GM11168 (cell line): ENCODE results near the gene KLF13.
"Not testable (repeated sequence)": the region's sequence is repeated elsewhere in the genome, so short reads cannot be mapped to it uniquely, and the experiment has no call there.

Source experiments
- in situ Hi-C: fragments of 300-500 bp; cut with MboI; formaldehyde crosslinking; loops from one replicate; pipeline ENCODE4 v1.12.0; 2022; ENCODE audit warnings: low sequenced_read_pairs; ENCODE audit not compliant: unreplicated experiment

The KLF13 gene

DNA sequence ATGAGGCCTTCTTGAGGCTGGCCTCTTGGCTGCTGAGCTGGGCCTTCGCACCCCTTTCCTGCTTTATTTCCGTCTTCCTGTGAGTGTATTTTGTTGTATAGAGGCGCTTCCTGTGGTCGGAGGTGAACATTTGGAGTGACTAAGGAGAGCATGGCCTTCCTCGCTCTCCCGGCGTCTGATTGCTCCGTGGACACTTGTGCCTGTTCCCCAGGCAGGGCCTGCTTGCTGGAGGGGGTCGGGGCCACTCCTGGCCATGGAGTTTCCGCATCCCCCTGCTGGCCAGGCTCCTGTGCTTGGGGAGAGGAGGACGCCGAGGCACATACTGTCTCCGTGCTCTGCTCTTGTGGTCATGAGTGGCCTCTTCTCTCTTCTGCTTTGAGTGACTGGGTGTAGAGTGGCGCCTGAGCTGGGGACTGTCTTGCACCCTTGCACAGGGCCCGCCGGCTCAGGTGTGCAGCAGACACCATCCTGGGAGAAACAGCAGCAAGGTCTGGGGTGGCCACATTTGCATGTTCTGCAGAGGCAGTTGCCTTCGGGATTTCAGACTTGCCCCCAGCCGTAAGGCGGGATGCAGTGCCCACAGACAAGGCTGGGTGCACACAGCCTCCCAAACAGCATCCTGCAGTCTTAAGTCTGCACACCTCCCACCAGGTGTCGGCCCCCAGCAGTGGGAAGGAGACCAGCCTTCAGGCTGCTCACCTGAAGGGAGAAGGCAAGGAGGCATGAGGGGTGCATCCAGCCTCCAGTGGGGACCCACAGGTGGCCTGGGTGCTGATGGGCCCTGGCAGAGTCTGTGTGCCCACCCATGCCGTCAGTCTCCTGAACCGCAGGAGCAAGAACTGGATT, 16.4 kb downstream of the KLF13 start:
- in situ Hi-C loops: no loop called here

- in situ Hi-C loops: no loop called here
Measured at GRCh38 chr15:31343831-31344230, 17.2 kb downstream of the KLF13 start.

DNA sequence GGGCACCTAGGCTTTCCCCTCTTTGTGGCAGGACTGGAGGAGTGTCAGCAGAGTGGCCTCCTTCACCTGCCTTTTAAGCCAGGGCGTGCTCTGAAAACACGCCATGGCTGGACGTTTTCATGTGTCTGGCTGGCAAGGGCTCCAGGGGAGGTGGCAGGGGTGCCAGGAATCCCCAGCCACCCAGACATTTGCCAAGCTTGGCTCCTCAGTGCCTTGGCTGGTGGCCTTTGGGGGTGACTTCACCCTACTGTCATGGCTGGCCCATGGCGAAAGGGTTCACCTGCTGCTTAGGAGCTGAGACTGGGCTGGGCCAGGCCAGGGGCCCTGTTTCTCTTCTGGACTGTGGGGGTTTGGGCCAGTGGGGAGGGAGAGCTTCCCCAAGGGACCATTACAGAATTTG, 17.6 kb downstream of the KLF13 start:
- in situ Hi-C loops: no loop called here

GRCh38 chr15:31344823-31345605, 18.4 kb downstream of the KLF13 start:
- in situ Hi-C loops: no loop called here

- in situ Hi-C loops: no loop called here
Measured at GRCh38 chr15:31345606-31346366, 19.2 kb downstream of the KLF13 start.

- in situ Hi-C loops: no loop called here
Measured at GRCh38 chr15:31346367-31347066, 19.9 kb downstream of the KLF13 start.

- in situ Hi-C loops: no loop called here
Measured at GRCh38 chr15:31347067-31347975, 20.7 kb downstream of the KLF13 start.

DNA sequence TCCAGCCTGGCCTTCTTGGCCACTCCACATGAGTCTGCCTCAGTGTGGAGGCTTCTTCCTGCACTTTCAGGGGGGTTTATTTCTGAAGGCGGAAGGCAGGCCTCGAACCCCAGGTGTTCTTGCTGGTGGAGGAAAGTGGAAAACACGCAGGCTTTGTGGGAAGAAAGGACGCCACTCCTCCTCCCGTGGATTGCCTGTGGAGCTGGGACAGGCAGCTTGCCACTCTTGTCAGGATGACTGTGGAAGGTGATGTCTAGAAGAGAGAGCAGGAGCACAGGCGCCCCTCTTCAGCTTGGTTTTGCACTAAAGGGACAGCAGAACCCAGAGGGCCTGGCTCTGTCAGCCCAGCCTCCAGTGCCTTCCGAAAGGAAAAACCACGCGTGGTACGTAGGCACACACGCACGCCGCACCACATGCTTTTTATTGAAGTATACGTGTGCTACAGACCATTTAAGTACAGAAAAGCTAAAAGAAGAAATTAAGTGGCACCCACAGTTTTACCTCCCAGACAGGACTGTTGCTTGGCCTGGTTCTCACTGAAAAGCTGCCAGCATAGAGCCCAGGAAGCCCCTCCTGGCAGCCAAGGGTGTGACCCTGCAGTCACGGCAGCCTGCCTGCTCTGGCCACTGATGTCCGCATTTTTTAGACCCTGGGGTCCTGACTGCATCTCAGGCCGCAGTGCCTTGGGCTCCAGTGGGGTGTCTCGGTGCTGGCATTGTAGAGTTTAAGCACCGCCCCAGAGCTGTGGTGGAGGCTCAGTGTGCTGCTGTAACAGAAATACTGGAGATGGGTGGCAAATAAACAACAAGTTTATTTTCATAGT, 21.6 kb downstream of the KLF13 start:
- in situ Hi-C loops: no loop called here

GRCh38 chr15:31349233-31350141, 22.9 kb downstream of the KLF13 start:
- in situ Hi-C loops: loop anchor here (5.0 kb wide), 1 partner anchor 93 kb away; no protein-coding TSS in a partner anchor

DNA sequence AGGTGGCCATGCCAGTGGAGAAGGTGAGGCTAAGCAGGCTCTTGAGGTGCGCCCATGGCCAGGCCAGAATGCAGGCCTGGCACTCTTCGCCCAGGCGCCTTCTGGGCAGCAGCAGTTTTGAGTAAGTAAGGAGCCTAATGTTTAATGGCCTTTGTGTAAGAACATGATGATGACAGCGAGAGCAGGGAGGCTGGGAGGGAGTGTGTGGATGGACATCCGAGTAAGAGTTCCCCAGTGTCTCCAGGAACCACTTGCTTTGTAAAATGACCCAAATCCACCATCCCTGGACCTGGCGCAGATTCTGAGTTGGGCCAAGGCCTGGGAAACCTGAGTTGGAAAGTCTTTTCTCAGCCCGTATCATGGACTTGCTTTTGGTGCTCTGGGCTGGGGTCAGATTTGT, 24.1 kb downstream of the KLF13 start:
- in situ Hi-C loops: loop anchor here (5.0 kb wide), 1 partner anchor 92 kb away; no protein-coding TSS in a partner anchor

GRCh38 chr15:31352339-31352751, 25.7 kb downstream of the KLF13 start:
- in situ Hi-C loops: loop anchor here (5.0 kb wide), 1 partner anchor 90 kb away; no protein-coding TSS in a partner anchor

- in situ Hi-C loops: loop anchor here (5.0 kb wide), 1 partner anchor 89 kb away; no protein-coding TSS in a partner anchor
Measured at GRCh38 chr15:31352911-31353811, 26.5 kb downstream of the KLF13 start.

- in situ Hi-C loops: loop anchor here (5.0 kb wide), 1 partner anchor 88 kb away; no protein-coding TSS in a partner anchor
Measured at GRCh38 chr15:31353931-31354330, 27.3 kb downstream of the KLF13 start.

DNA sequence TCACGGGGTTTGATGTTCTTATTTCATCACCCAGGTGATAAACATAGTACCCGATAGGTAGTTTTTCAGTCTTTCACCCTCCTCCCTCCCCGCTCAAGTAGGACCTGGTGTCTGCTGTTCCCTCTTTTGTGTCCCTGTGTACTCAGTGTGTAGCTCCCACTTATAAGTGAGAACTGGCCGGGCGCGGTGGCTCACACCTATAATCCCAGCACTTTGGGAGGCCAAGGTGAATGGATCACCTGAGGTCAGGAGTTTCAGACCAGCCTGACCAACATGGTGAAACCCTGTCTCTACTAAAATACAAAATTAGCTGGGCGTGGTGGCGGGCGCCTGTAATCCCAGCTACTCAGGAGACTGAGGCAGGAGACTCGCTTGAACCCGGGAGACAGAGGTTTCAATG, 29.5 kb downstream of the KLF13 start:
- in situ Hi-C loops: not testable (repeated sequence)

GRCh38 chr15:31357148-31357547, 30.5 kb downstream of the KLF13 start:
- in situ Hi-C loops: no loop called here

DNA sequence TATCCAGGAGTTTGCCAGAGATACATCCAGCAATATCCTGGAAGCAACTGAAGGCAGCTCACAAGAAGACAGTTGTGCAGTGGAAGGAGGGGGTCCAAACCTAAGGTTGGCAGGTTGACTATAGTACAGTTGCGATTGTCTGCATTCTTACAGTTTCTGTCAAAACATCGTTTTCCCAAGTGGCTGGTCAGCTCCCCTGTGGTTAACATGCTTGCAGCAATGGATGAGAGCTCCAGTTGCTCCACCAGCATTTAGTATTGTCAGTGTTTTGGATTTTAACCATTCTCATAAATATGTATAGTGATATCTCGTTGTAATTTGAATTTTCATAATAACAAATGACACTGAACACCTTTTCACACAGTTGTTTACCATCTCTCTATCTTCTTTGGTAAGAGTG, 31.5 kb downstream of the KLF13 start:
- in situ Hi-C loops: no loop called here
